Stimulated activated naive CD4-positive, alpha-beta T cell (primary cell): Measurements from ENCODE around the gene GRIK3.
"Not testable (repeated sequence)": the region's sequence is repeated elsewhere in the genome, so short reads cannot be mapped to it uniquely, and the experiment has no call there.

Experiments
- DNase-seq, 6 experiments: peaks; one replicate each; lab custom pipeline; 2025; lab: John Stamatoyannopoulos, UW

GRIK3 gene

GRCh38 chr1:36784147-36784859, 250.0 kb downstream of the GRIK3 start:
- no peak for DNase-seq

GRCh38 chr1:36783475-36783874, 250.8 kb downstream of the GRIK3 start:
- no peak for DNase-seq

GRCh38 chr1:36782785-36783184, 251.5 kb downstream of the GRIK3 start:
- no peak for DNase-seq

- no peak for DNase-seq
Measured at GRCh38 chr1:36782085-36782484, 252.2 kb downstream of the GRIK3 start.

- no peak for DNase-seq
Measured at GRCh38 chr1:36781098-36781497, 253.2 kb downstream of the GRIK3 start.

- no peak for DNase-seq
Measured at GRCh38 chr1:36778740-36779139, 255.6 kb downstream of the GRIK3 start.

GRCh38 chr1:36776948-36777831, 257.1 kb downstream of the GRIK3 start:
- DNase-seq, result no peak

- no peak for DNase-seq
Measured at GRCh38 chr1:36776256-36776655, 258.1 kb downstream of the GRIK3 start.

GRCh38 chr1:36775716-36776115, 258.6 kb downstream of the GRIK3 start:
- DNase-seq, result no peak

- DNase-seq, result no peak
Measured at GRCh38 chr1:36773827-36774541, 260.3 kb downstream of the GRIK3 start.

- DNase-seq, result no peak
Measured at GRCh38 chr1:36772647-36773495, 261.4 kb downstream of the GRIK3 start.

GRCh38 chr1:36771660-36772284, 262.5 kb downstream of the GRIK3 start:
- DNase-seq, result no peak

GRCh38 chr1:36771240-36771639, 263.1 kb downstream of the GRIK3 start:
- no peak for DNase-seq

- DNase-seq, result no peak
Measured at GRCh38 chr1:36769886-36770830, 264.2 kb downstream of the GRIK3 start.

- DNase-seq, result no peak
Measured at GRCh38 chr1:36768486-36769178, 265.7 kb downstream of the GRIK3 start.

- DNase-seq, result not testable (repeated sequence)
Measured at GRCh38 chr1:36767429-36767828, 266.9 kb downstream of the GRIK3 start.

- DNase-seq, result no peak
Measured at GRCh38 chr1:36766481-36766880, 267.8 kb downstream of the GRIK3 start.

GRCh38 chr1:36765785-36766300, 268.5 kb downstream of the GRIK3 start:
- DNase-seq, result no peak

GRCh38 chr1:36764798-36765197, 269.5 kb downstream of the GRIK3 start:
- no peak for DNase-seq
